T-helper 1 cell treated with Interleukin-12 subunit alpha and Interleukin-12 subunit beta and Interleukin-4 antibody, amounts not matched to agents 30 ng/mL and 1 ng/mL, for 36 hours (primary cell): ENCODE data around the gene POLD4. TPM values are rescaled to one million over a fixed set of nuclear protein-coding genes. Genes with fewer than 3 reads are reported as not detected.

Source experiments
- intact Hi-C: fragments of 100-400 bp; cut with micrococcal nuclease; formaldehyde crosslinking; loops from one replicate; pipeline ENCODE4 v1.15.1; 2024
- total RNA-seq: library from RNA; stranded (reverse); gene quantifications from 2 replicates; pipeline ENCODE4 v1.2.3, GENCODE V29; 2022

Gene POLD4
- total RNA-seq, 1 donor from 2014 or later: 58.8 TPM

DNA sequence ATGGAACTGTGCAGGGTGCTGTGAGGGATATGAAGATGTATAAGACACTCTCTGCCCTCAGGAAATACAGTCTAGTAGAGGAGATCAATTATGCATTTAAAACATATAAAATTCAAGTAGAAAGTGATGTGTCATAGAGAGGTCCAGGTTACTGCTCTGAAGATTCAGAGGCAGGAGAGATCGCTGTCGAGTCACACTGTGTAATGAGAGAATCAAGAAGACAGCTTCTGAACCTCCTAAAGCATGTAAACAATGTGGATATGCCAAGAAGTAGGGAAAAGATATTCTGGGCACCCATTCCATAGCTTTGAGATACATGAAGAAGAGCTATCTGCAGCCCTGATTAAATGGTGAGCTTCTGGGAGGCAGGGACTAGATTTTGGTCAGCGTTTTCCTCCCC, 33.3 kb downstream of the POLD4 start:
- intact Hi-C loops: no loop called here

DNA sequence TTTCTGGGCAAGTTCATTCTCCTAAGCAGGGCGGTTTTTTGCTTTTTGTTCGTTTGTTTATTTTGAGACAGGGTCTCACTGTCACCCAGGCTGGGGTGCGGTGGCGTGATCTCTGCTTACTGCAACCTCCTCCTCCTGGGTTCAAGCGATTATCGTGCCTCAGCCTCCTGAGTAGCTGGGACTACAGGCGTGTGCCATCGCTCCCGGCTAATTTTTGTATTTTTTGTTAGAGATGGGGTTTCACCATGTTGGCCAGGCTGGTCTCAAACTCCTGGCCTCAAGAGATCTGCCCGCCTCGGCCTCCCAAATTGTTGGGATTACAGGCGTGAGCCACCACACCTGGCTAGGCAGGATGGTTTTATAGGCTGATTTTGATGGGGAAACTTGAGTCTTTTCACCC, 34.5 kb downstream of the POLD4 start:
- intact Hi-C loops: loop anchor here (2.0 to 10.0 kb wide), 3 partner anchors 64 to 234 kb away; partner anchors contain the start of gene KDM2A

DNA sequence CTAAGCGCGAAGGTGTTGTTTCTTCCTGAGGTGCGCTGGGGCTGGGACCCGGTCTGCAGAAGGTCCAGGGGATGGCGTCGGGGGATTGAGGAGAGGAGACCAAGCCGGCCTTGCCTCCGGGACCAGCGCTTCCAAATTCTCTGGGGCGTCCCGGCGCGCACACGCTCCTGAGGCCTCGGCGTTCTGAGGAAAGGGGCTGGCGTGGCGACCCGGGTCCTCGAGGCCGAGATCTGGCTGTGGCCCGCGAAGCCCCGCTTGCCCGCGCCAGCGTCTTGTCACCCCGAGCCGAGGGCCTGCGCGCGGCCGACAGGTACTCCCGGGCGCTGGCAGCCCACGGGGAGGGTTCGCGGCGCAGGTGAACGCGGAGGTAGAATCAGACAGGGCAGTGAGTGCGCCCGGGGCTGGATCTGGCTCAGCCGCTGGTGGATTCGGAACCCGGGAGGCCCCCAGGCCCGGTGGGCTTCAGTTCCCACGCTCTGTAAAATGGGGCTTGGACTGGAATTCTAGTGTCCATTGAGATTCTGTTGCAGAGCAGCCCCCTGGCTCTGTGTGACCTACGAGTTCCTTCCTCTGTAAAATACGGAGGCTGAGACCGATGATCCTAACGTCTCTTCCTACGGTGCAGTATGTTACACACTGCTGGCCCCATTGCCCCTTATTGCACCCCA, 35.3 kb downstream of the POLD4 start:
- intact Hi-C loops: loop anchor here (1.0 to 10.0 kb wide), 9 partner anchors 30 to 264 kb away; partner anchors contain the start of genes KDM2A and POLD4

DNA sequence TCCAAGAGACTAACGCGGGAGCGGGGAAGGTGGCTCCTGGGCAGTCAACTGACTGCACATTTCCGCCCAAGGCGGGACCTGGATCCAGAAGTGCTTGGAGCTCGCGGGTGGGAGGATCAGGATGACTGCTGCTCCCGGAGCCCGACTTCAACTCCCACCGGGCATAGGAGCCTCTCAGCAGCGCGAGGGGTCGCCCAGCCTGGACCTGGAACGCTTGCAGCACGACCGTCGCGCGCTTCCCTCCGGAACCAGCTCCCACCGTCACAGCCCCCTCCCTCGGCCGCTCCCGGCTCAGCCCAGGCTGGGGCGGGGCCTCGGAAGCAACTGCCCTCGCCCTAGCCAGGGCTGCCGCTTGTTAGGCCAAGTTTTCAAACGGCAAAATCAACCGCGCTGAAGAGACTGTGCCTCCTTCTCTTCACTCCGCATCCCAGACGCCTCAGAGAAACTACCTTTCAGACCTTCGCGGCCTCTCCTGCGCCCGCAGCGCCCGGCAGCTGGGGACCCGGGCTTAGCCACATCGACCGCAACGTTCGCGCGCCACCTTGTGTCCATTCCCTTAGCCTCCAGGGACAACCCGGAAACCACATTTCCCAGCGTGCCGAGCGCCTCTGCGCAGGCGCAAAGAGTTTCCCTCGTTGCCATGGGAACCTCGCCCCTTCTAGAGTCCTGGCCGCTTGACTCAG, 36.0 kb downstream of the POLD4 start:
- intact Hi-C loops: loop anchor here (1.0 to 10.0 kb wide), 8 partner anchors 29 to 263 kb away; partner anchors contain the start of genes KDM2A and POLD4

DNA sequence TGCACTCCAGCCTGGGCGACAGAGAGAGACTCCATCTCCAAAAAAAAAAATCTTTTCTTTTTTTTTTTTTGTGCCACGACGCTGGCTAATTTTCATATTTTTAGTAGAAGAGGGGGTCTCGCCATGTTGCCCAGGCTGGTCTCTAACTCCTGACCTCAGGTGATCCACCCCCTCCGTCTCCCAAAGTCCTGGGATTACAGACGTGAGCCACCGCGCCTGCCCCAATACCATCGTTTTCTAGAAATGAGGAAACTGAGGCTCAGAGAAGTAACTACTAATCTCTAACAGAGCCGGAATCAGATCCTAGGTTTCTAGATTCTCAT, 36.5 kb downstream of the POLD4 start:
- intact Hi-C loops: loop anchor here (1.0 to 10.0 kb wide), 8 partner anchors 29 to 263 kb away; partner anchors contain the start of genes KDM2A and POLD4

DNA sequence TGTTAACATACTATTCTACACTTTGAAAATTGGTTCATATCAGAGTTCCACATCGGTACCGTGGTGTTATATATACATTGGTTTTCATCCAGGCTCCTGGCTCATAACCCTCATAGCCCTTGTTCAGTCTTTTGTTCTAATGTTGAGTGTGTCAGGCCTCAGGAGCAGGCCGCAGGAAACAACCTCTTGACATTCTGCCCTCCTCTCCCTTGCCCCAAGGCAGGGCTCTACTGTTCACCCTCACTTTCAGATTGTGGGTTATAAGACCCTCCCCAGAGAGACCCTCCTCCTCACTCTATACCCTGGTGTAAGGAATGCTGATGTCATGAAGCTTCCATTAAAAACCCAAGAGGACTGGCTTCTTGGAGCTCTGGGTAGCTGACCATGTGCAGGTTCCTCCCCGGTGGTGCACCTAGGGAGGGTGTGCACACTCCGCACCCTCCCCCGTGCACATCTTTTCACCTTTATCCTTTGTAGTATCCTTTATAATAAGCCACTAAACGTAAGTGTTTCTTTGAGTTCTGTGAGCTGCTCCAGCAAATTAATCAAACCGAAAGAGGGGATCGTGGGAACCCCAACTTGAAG, 37.9 kb downstream of the POLD4 start:
- intact Hi-C loops: loop anchor here (10.0 kb wide), 2 partner anchors 201 to 231 kb away; partner anchors contain the start of gene KDM2A

DNA sequence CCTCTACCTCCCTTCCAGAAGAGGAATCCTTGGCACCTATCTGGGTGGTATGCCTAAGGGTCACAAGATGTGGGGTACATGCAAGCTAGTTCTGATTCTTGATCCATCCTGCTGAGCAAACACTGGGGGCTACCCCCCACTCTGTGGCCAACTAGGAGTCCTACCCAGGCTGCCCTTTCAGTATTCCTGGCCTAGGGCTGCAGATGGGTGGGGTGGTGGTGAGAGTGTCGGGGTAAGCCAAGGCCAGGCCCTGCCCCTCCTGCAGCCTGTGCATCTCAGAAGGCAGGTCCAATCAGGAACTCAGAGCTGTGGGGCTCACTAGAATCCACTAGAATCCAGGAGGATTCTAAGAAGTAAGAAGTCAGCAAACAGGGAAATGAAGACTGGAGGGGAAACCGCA, 39.1 kb downstream of the POLD4 start:
- intact Hi-C loops: loop anchor here (10.0 kb wide), 2 partner anchors 199 to 229 kb away; partner anchors contain the start of gene KDM2A

DNA sequence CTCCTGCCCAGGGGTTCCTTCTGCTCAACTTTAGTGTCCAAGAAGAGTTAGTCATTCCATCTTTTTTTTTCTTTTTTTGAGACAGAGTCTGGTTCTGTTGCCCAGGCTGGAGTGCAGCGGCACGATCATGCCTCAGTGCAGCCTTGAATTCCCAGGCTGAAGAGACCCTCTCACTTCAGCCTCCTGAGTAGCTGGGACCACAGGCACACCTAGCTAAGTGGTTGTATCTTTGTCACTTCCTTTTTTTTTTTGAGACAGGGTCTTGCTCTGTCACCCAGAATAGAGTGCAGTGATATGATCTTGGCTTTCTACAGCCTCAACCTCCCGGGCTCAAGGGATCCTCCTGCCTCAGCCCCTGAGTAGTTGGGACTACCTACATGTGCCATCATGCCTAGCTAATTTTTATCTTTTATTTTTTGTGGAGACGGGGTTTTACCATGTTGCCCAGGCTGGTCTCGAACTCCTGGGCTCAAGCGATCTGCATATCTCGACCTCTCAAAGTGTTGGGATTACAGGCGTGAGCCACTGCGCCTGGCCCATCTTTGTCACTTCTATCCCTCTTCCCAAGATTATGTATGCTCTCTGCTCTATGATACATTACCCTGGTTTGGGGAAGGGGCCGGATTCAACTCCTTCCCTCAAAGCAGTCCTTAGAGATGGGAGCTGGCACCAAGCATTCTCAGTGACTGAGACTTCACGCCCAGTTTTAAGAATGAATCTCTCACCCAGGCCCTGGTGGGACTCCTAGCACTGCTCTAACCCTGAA, 40.0 kb downstream of the POLD4 start:
- intact Hi-C loops: loop anchor here (10.0 kb wide), 2 partner anchors 199 to 229 kb away; partner anchors contain the start of gene KDM2A

DNA sequence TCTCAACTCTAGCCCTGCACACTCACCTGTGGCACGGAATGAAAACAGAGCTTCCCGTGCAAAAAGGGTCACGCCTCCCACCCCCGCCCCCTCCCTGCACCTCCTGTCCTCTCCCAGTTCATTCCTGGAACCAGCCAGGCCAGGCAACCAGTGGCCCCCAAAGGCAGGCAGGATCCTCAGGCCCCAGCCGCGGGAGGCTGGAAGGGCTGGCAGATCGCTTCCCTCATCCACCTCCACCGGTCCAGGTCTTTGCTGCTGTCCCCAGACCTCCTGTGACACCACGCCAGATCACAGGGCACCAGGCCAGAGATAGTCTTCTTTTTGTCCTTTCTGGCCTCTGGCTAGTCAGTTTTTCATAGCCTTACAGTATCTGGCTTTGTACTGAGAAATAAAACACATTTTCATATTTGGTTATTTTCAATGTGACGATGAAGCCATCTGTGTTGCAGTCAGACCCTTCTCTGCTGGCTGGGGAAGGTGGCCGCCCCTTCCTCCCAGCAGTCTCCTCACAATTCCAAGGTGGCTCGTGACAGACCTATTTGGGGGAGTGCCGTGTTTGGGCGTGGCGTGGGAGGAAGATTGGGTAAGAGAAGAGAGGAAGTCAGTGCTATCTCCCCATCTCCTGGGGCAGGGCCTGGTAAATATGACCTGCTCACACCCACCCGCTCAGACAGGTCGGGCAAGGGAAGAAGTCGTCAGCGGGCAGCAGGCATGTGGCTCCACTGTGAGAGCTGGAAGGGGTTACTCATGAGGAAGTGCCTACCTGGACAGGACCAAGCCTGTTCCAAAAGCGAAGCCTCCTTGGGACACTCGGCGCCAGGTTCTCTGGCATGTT, 40.9 kb downstream of the POLD4 start:
- intact Hi-C loops: loop anchor here (10.0 kb wide), 2 partner anchors 198 to 228 kb away; partner anchors contain the start of gene KDM2A

DNA sequence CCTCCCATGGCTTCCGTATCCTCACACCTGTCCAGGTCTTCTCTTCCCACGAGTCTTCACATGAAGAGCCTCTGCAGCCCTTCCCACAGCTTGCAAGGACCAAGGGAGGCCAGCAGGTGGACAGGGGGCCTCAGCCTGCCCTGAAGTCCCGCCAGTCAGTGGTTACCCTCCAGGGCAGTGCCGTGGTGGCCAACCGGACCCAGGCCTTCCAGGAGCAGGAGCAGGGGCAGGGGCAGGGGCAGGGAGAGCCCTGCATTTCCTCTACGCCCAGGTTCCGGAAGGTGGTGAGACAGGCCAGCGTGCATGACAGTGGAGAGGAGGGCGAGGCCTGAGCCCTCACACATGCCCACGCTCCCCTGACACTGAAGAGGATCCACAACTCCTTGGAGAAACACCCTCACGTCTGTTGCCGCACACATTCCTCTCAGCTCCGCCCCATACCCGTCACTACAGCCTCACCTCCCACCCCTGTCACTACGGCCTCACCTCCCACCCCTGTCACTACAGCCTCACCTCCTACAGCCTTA, 41.7 kb downstream of the POLD4 start:
- intact Hi-C loops: loop anchor here (10.0 kb wide), 2 partner anchors 197 to 227 kb away; partner anchors contain the start of gene KDM2A

DNA sequence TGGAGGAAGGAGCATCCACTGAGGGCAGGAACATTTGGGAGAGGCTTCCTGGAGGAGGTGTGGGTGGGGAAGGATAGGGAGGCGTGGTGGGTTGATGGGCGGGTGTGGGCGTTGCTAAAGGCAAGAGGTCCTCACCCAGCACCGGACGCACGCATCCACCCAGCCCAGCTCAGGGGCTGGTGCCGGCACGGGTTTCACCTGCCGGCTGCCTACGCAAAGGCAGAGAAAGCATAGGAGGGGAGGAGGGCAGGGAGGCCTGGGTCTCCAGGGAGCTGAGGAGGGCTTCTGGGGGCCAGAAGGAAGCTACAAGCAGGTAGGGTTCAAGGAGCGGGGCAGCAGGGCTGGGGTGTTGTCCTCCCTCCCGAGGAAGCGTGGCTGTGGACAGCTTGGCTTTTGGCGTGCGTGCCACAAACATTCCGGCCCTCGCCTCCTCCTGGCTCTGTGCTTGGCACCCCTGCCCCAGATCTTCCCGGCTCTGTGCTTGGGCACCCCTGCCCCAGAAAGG, 42.2 kb downstream of the POLD4 start:
- intact Hi-C loops: loop anchor here (10.0 kb wide), 2 partner anchors 196 to 226 kb away; partner anchors contain the start of gene KDM2A

DNA sequence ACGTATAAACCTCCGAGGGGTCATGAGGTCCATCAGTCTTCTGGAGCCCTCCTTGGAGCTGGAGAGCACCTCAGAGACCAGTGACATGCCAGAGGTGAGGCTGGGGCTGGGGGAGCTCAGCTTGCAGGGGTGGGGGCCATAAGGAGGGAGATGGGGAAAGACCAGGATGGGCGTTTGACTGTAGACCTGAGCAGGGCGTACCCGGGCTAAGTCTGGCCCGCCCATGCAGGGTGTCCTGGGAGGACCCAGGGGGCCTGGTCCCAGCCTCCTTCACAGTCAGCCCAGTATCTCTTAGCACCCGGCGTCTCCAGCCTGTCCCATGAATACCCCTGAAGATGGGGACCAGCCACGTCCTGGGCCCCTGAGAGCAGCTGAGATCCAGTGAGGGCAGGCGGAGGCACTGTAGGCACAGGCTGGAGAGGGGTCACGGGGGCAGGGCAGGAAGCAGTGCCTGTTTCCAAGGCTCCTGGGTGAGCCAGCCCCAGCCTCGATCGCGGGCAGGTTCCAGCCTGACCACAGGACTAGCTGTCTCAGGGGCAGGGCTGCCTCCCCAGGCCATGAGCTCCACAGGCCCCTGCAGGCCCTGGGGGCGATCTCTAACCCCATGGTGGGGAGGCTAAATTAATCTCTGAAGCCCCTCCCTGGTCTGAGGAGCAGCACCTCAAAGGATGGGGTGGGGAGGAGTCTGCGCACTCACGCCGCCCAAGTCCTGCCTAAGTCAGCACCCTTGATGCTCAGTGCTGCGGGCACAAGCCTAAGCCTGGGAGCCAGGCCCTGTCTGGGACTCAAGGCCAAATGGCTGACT, 42.9 kb downstream of the POLD4 start:
- intact Hi-C loops: loop anchor here (10.0 kb wide), 2 partner anchors 196 to 226 kb away; partner anchors contain the start of gene KDM2A

DNA sequence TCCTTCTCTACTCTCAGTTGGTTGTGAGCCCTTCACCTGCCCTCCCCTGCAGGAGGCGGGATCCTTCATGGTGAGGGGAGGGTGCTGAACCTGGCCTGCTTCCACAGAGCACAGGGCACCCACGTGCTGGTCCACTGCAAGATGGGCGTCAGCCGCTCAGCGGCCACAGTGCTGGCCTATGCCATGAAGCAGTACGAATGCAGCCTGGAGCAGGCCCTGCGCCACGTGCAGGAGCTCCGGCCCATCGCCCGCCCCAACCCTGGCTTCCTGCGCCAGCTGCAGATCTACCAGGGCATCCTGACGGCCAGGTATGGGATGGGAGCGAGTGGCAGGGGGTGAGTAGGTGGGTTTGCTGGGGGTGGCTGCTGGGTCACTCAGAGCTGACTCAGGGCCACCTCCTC, 43.7 kb downstream of the POLD4 start:
- intact Hi-C loops: loop anchor here (10.0 kb wide), 2 partner anchors 195 to 225 kb away; partner anchors contain the start of gene KDM2A

DNA sequence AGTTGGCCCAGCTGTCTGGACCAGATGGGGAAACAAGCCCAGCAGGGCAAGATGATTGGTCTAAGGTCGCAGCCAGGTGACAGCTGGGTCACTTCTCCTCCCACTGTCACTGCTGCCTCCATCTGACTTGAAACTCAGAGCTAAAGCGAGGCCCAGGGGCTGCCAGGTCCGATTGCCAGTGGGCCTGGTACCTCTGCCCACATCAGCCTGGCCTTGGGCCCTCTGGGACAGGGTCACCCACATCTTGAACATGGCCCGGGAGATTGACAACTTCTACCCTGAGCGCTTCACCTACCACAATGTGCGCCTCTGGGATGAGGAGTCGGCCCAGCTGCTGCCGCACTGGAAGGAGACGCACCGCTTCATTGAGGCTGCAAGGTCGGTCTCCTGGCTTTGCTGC, 44.2 kb downstream of the POLD4 start:
- intact Hi-C loops: no loop called here

DNA sequence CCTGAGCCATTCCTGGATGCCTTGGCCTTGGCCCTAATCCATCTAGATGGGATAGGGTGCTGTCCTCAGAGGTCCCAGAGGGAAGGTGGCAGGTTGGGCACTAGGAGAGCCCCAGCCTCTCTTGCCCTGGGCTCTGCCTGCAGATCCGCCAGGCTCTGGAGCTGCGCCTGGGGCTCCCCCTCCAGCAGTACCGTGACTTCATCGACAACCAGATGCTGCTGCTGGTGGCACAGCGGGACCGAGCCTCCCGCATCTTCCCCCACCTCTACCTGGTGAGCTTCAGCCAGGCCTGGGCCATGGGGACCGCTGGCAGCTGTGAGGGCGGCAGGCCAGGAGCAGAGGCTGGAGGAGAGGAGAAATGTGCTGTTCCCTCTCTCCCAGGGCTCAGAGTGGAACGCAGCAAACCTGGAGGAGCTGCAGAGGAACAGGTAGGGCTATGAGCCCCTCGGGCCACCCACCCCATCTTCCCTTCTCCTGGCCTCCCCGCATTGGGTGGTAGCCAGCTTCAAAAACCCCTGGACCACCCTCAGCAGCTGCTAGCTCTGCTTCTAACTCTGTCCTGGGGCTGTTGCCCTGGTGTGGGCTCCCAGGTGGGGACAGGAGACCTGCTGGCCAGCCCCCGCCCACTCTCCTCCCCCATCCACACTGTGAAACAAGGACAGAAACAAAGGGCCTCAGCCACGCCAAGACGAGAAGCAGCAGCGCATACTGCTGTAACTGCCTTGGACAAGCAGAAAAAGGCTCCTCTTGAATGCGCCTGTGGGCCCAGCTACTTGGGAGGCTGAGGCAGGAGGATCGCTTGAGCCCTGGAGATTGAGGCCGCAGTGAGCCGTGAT, 45.1 kb downstream of the POLD4 start:
- intact Hi-C loops: no loop called here

DNA sequence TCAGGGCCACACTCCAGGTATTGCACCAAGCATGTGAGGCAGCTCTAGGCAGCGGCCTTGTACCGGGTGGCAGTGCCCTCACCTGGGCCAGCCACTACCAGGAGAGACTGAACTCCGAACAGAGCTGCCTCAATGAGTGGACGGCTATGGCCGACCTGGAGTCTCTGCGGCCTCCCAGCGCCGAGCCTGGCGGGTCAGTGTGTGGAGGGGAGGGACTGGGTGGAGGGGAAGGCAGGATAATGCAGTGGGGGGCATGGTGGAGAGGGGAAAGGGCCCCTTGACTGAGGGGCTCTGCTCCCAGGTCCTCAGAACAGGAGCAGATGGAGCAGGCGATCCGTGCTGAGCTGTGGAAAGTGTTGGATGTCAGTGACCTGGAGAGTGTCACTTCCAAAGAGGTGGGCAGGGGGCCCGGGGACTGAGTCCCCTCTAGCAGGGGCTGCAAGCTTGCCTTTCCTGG, 45.8 kb downstream of the POLD4 start:
- intact Hi-C loops: no loop called here

DNA sequence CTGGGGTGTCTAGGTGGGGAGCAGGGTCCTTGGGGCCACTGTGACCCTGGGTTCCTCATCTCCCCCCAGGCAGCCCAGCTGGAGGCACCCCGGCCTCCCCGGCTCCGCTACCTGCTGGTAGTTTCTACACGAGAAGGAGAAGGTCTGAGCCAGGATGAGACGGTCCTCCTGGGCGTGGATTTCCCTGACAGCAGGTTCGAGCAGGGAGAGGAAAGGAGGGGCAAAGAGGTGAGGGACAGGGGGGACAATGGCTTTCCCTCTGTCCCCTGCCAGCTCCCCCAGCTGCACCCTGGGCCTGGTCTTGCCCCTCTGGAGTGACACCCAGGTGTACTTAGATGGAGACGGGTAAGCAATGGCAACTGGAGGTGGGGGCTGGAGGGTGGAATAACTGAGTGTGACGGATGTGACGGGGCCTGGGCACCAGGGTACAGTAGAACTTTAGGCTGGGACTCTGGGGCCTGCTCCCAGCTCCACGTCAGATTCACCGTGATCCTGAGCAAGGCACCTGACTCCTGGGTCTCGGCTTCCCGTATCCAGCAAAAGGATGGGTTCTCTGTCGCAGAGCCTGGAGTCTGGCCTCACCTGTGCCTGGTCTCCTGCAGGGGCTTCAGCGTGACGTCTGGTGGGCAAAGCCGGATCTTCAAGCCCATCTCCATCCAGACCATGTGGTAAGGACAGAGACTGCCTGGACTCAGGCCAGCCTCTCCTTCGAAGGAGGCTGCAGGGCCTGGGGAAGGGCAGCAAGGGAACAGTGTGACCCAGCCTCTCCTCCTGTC, 46.4 kb downstream of the POLD4 start:
- intact Hi-C loops: no loop called here
